Endodermal cell (in vitro differentiated cells): ENCODE results near the gene PRR5L. TPM values are rescaled to one million over a fixed set of nuclear protein-coding genes. Genes with fewer than 3 reads are reported as not detected.
"Not testable (repeated sequence)": the region's sequence is repeated elsewhere in the genome, so short reads cannot be mapped to it uniquely, and the experiment has no call there.

Experiments used
- DNase-seq: peaks from one replicate; pipeline ENCODE4 v3.0.0-alpha.2; 2017
- H3K27ac ChIP-seq: 2 replicates; pipeline ENCODE4 v1.5.1; 2013; ENCODE audit warnings: mild to moderate bottlenecking, low read depth, low read length, moderate library complexity
- H3K27me3 ChIP-seq: 2 replicates; pipeline ENCODE4 v1.6.1; 2013; ENCODE audit warnings: mild to moderate bottlenecking, low read length, moderate library complexity; ENCODE audit not compliant: insufficient read depth, control insufficient read depth, poor library complexity, severe bottlenecking
- H3K36me3 ChIP-seq: 2 replicates; pipeline ENCODE4 v1.7.0; 2013; ENCODE audit warnings: mild to moderate bottlenecking, low read length, moderate library complexity; ENCODE audit not compliant: control insufficient read depth, insufficient read depth
- H3K4me1 ChIP-seq: one replicate; pipeline ENCODE4 v1.7.0; 2013; ENCODE audit warnings: low read length; ENCODE audit not compliant: control insufficient read depth, insufficient read depth
- H3K4me3 ChIP-seq: 2 replicates; pipeline ENCODE4 v1.5.1; 2013; ENCODE audit warnings: mild to moderate bottlenecking, low read length, moderate library complexity
- H3K9ac ChIP-seq: 2 replicates; pipeline ENCODE4 v1.6.1; 2013; ENCODE audit warnings: mild to moderate bottlenecking, low read length, moderate library complexity; ENCODE audit not compliant: poor library complexity, severe bottlenecking; ENCODE audit errors: extremely low read depth
- H3K9me3 ChIP-seq: 2 replicates; pipeline ENCODE4 v1.6.1; 2013; ENCODE audit warnings: mild to moderate bottlenecking, low read length, moderate library complexity; ENCODE audit not compliant: control insufficient read depth
- H3K27ac Mint-ChIP-seq: 2 replicates; pipeline ENCODE4 v1.8.0; 2020; ENCODE audit warnings: mixed read lengths
- H3K27me3 Mint-ChIP-seq: 2 replicates; pipeline ENCODE4 v1.8.0; 2021; ENCODE audit warnings: mild to moderate bottlenecking, mixed read lengths; ENCODE audit not compliant: insufficient read depth
- H3K36me3 Mint-ChIP-seq: 2 replicates; pipeline ENCODE4 v1.8.0; 2020; ENCODE audit warnings: low read depth, mixed read lengths
- H3K4me1 Mint-ChIP-seq: 2 replicates; pipeline ENCODE4 v1.8.0; 2020; ENCODE audit warnings: mixed read lengths
- H3K4me3 Mint-ChIP-seq: 2 replicates; pipeline ENCODE4 v1.8.0; 2020; ENCODE audit warnings: mild to moderate bottlenecking, moderate library complexity, mixed read lengths
- H3K9me3 Mint-ChIP-seq: 2 replicates; pipeline ENCODE4 v1.8.0; 2020; ENCODE audit warnings: mild to moderate bottlenecking, mixed read lengths
- WGBS, 2 experiments: methylation state at CpG; one replicate each; pipeline versions ENCODE4 v1.1.5 to v1.1.7; 2013; ENCODE audit warnings: missing lambda C conversion rate in 2 of 2, mixed read lengths in 1 of 2; ENCODE audit not compliant: insufficient coverage in 1 of 2, insufficient read length in 1 of 2; 5-methylcytosine and 5-hydroxymethylcytosine counted together
- total RNA-seq, 2 donors: library from RNA; stranded (reverse); fragmentation: NEBNext Ultra II Directional in 1 of 2; extraction: Animal tissue kit (Norgen Biotek cat#: 25700) in 1 of 2; gene quantifications; 2 replicates in 1 of 2; 3 replicates in 1 of 2; pipeline ENCODE4 v1.2.1, GENCODE V29; 2021
- TF ChIP-seq, protein P1 (sequence below): fragments of 200-600 bp; sonication (generic); conservative IDR thresholded peaks from 2 replicates; pipeline ENCODE4 v1.5.0; 2021; ENCODE audit warnings: antibody characterized with exemption, mild to moderate bottlenecking

The PRR5L gene
- total RNA-seq, 2 donors from 2014 or later = 5.3 to 7.2 TPM

- no peaks in the 10 kb centered on the region for H3K36me3 Mint-ChIP-seq
- no peak overlapping the region for H3K9ac ChIP-seq
- peaks cover 59% of the 10 kb centered on the region for H3K27me3 ChIP-seq
- H3K9me3 Mint-ChIP-seq = no peaks in the 10 kb centered on the region
- no peak overlapping the region for H3K27ac Mint-ChIP-seq
- no peaks in the 10 kb centered on the region for H3K36me3 ChIP-seq
- no peaks in the 10 kb centered on the region for H3K9me3 ChIP-seq
- no peak overlapping the region for H3K27ac ChIP-seq
- H3K4me3 Mint-ChIP-seq = no peak overlapping the region
- 90% methylated on average over 5 to 6 of the region's 6 CpGs for WGBS, 2 experiments
- H3K4me1 Mint-ChIP-seq = peaks cover 3% of the 10 kb centered on the region
- TF ChIP-seq, protein P1, sequence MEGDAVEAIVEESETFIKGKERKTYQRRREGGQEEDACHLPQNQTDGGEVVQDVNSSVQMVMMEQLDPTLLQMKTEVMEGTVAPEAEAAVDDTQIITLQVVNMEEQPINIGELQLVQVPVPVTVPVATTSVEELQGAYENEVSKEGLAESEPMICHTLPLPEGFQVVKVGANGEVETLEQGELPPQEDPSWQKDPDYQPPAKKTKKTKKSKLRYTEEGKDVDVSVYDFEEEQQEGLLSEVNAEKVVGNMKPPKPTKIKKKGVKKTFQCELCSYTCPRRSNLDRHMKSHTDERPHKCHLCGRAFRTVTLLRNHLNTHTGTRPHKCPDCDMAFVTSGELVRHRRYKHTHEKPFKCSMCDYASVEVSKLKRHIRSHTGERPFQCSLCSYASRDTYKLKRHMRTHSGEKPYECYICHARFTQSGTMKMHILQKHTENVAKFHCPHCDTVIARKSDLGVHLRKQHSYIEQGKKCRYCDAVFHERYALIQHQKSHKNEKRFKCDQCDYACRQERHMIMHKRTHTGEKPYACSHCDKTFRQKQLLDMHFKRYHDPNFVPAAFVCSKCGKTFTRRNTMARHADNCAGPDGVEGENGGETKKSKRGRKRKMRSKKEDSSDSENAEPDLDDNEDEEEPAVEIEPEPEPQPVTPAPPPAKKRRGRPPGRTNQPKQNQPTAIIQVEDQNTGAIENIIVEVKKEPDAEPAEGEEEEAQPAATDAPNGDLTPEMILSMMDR = no peak
- peaks cover 43% of the 10 kb centered on the region for H3K27me3 Mint-ChIP-seq
- no peak overlapping the region for H3K4me3 ChIP-seq
- peaks cover 2% of the 10 kb centered on the region for H3K4me1 ChIP-seq
- DNase-seq = no peak
Observed at GRCh38 chr11:36314434-36314767, 18.3 kb downstream of the PRR5L start.

- Histone ChIP-seq H3K4me1 (peaks cover 4% of the 10 kb centered on the region), H3K27me3 (peaks cover 59% of the 10 kb centered on the region), H3K9ac (no peak overlapping the region), H3K27ac (no peak overlapping the region), H3K36me3 (no peaks in the 10 kb centered on the region), H3K9me3 (no peaks in the 10 kb centered on the region), H3K4me3 (no peak overlapping the region)
- TF ChIP-seq, protein P1 = no peak
- Mint-ChIP-seq H3K4me3 (no peak overlapping the region), H3K27ac (no peak overlapping the region), H3K9me3 (no peaks in the 10 kb centered on the region), H3K36me3 (no peaks in the 10 kb centered on the region), H3K4me1 (peaks cover 3% of the 10 kb centered on the region), H3K27me3 (peaks cover 38% of the 10 kb centered on the region)
- WGBS, 2 experiments = 86 to 89% methylated on average over 1 to 3 of the region's 3 CpGs
- DNase-seq = no peak
Observed at GRCh38 chr11:36316049-36316448, 20.0 kb downstream of the PRR5L start.

DNA sequence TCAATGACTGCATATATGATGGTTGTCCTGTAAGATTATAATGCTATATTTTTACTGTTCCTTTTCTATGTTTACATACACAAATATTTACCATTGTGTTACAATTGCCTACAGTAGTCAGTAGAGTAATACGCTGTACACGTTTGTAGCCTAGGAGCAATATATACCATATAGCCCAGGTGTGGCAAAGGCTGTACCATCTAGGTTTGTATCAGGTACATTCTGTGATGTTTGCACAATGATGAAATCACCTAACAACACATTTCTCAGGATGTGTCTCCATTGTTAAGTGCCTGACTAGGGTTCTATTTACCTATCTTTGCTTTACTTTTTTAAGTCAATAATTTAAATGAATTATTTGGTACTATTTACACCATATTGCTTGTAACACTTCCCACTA lies 21.9 kb downstream of the PRR5L start:
- peaks cover 9% of the 10 kb centered on the region for H3K4me1 Mint-ChIP-seq
- H3K27ac Mint-ChIP-seq = no peak overlapping the region
- 79 to 100% methylated on average over 1 to 2 of the region's 2 CpGs for WGBS, 2 experiments
- Histone ChIP-seq H3K4me1 (peaks cover 4% of the 10 kb centered on the region), H3K9ac (no peak overlapping the region), H3K4me3 (no peak overlapping the region), H3K27me3 (peaks cover 44% of the 10 kb centered on the region), H3K27ac (no peak overlapping the region), H3K36me3 (no peaks in the 10 kb centered on the region), H3K9me3 (no peaks in the 10 kb centered on the region)
- H3K36me3 Mint-ChIP-seq = no peaks in the 10 kb centered on the region
- TF ChIP-seq, protein P1 = no peak
- no peaks in the 10 kb centered on the region for H3K9me3 Mint-ChIP-seq
- no peak for DNase-seq
- no peak overlapping the region for H3K4me3 Mint-ChIP-seq
- peaks cover 32% of the 10 kb centered on the region for H3K27me3 Mint-ChIP-seq

DNA sequence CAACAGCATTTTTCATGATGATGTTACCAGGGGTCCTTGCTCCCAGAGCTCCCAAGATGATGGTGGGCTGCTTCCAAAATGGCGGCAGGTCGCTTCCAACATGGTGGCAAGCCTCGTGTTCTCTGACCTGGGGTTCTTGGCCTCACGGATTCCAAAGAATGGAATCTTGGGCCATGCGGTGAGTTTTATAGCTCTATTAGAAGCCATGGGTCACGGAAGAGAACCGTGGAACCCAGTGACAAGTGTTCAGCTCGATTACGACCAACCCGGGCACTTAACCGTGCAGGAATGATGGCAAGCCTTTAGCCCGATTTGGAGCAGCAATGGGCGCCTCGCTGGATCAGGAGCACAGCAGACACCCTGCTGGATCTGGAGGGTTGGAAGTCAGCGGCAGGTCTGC lies 28.9 kb downstream of the PRR5L start:
- H3K4me1 ChIP-seq, H3K27me3 Mint-ChIP-seq, H3K27ac Mint-ChIP-seq, H3K27me3 ChIP-seq, H3K27ac ChIP-seq, H3K9me3 Mint-ChIP-seq, H3K36me3 Mint-ChIP-seq, H3K9me3 ChIP-seq, H3K9ac ChIP-seq, H3K4me3 ChIP-seq, H3K36me3 ChIP-seq, DNase-seq, H3K4me3 Mint-ChIP-seq: not testable (repeated sequence)
- 95 to 98% methylated on average over 15 of the region's 15 CpGs for WGBS, 2 experiments
- peaks cover 12% of the 10 kb centered on the region for H3K4me1 Mint-ChIP-seq

DNA sequence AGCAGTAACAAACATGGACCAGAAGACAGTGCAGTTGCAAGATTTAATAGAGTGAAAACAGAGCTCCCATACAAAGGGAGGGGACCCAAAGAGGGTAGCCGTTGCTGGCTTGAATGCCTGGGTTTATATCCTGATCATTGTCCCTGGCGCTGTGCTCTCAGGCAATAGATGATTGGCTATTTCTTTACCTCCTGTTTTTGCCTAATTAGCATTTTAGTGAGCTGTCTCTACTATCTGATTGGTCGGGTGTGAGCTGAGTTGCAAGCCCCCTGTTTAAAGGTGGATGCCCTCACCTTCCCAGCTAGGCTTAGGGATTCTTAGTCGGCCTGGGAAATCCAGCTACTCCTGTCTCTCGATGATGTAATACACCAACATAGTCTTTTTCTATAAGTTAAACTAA lies 29.3 kb downstream of the PRR5L start:
- H3K27ac Mint-ChIP-seq, H3K4me3 ChIP-seq: not testable (repeated sequence)

More for the DNA sequence above, 29.3 kb downstream of the PRR5L start:
- not testable (repeated sequence) for H3K4me3 Mint-ChIP-seq, H3K9me3 ChIP-seq, H3K9ac ChIP-seq, H3K27ac ChIP-seq, H3K27me3 ChIP-seq, H3K27me3 Mint-ChIP-seq, DNase-seq, H3K36me3 ChIP-seq, H3K9me3 Mint-ChIP-seq, H3K36me3 Mint-ChIP-seq, H3K4me1 ChIP-seq
- peaks cover 12% of the 10 kb centered on the region for H3K4me1 Mint-ChIP-seq
- WGBS, 2 experiments = 92 to 93% methylated on average over 2 to 5 of the region's 5 CpGs
